Endothelial cell of umbilical vein (primary cell): ENCODE measurements around the gene SLC39A3. TPM values are rescaled to one million over a fixed set of nuclear protein-coding genes. Genes with fewer than 3 reads are reported as not detected.

ENCODE experiments used
- BruUV-seq: library from RNA; stranded (reverse); fragments of 400-500 nt; replicated peaks from 2 replicates; lab custom pipeline; 2021; lab: Mats Ljungman, UMichigan
- CTCF ChIA-PET: fragments of 300-600, 350-600 bp; sonication (Branson Sonifier 250); formaldehyde crosslinking; loops from one replicate; lab custom pipeline; 2021; ENCODE audit warnings: antibody characterized with exemption, inconsistent platforms; lab: Charles Lee
- POLR2A ChIA-PET: fragments of 300-600, 350-600 bp; sonication (Branson Sonifier 250); formaldehyde crosslinking; loops from one replicate; lab custom pipeline; 2021; ENCODE audit warnings: antibody characterized with exemption, inconsistent platforms; lab: Charles Lee
- DNase-seq: peaks from one replicate; pipeline ENCODE4 v3.0.0-alpha.2; 2011; ENCODE audit warnings: low read depth, low spot score
- FAIRE-seq: peaks from 2 replicates; lab custom pipeline; 2011; peaks lifted over from hg19 to GRCh38; lab: Jason Lieb, UNC
- H2AFZ ChIP-seq: 2 replicates; pipeline ENCODE4 v1.6.0; 2012; ENCODE audit warnings: low read depth, low read length, control low read depth, inconsistent platforms
- H3K27ac ChIP-seq: 2 replicates; pipeline ENCODE4 v1.5.1; 2011; ENCODE audit warnings: low read depth, mild to moderate bottlenecking, control low read depth, low read length, moderate library complexity; ENCODE audit not compliant: insufficient read depth
- H3K27me3 ChIP-seq, 2 experiments: 2 replicates each; pipeline versions ENCODE4 v1.6.0 to v1.6.1; 2011; ENCODE audit warnings: low read length in 2 of 2, mixed read lengths in 1 of 2; ENCODE audit not compliant: control insufficient read depth in 2 of 2, insufficient read depth in 2 of 2
- H3K36me3 ChIP-seq, 2 experiments: 2 replicates in 1 of 2; 3 replicates in 1 of 2; pipeline ENCODE4 v1.5.1; 2011; ENCODE audit warnings: low read length in 2 of 2, mild to moderate bottlenecking in 1 of 2, moderate library complexity in 1 of 2; ENCODE audit not compliant: control insufficient read depth in 2 of 2, insufficient read depth in 2 of 2; ENCODE audit errors: extremely low read depth in 1 of 2
- H3K4me1 ChIP-seq: 3 replicates; pipeline ENCODE4 v1.5.1; 2011; ENCODE audit warnings: mild to moderate bottlenecking, low read length; ENCODE audit not compliant: control insufficient read depth, insufficient read depth; ENCODE audit errors: extremely low read depth
- H3K4me2 ChIP-seq: 2 replicates; pipeline ENCODE4 v1.6.1; 2011; ENCODE audit warnings: low read length, control low read depth, mixed read lengths; ENCODE audit not compliant: insufficient read depth
- H3K4me3 ChIP-seq, 3 experiments: fragments of 200-600 bp in 1 of 3; sonication (generic), shearing (Covaris generic) in 1 of 3; replicated peaks in 1 of 3; 2 replicates each; pipeline ENCODE4 v1.5.1; 2011 to 2016; ENCODE audit warnings: control low read depth in 3 of 3, low read length in 3 of 3, mild to moderate bottlenecking in 2 of 3, inconsistent platforms in 1 of 3, low read depth in 1 of 3, moderate library complexity in 1 of 3; ENCODE audit not compliant: insufficient read depth in 1 of 3
- H3K79me2 ChIP-seq: 2 replicates; pipeline ENCODE4 v1.6.0; 2012; ENCODE audit warnings: low read length, inconsistent platforms; ENCODE audit not compliant: control insufficient read depth, insufficient read depth
- H3K9ac ChIP-seq: replicated peaks from 2 replicates; pipeline ENCODE3; 2011; ENCODE audit warnings: low read length, control low read depth; ENCODE audit not compliant: insufficient read depth; ENCODE audit errors: extremely low read depth
- H3K9me1 ChIP-seq: replicated peaks from 3 replicates; pipeline ENCODE4 v1.6.0; 2011; ENCODE audit warnings: mild to moderate bottlenecking, low read length; ENCODE audit not compliant: control insufficient read depth, insufficient read depth; ENCODE audit errors: extremely low read depth
- H3K9me3 ChIP-seq: replicated peaks from 2 replicates; pipeline ENCODE4 v1.5.1; 2012; ENCODE audit warnings: low read length, inconsistent platforms; ENCODE audit not compliant: control insufficient read depth, insufficient read depth
- H4K20me1 ChIP-seq: replicated peaks from 2 replicates; pipeline ENCODE3; 2011; ENCODE audit warnings: mild to moderate bottlenecking, low read length; ENCODE audit not compliant: control insufficient read depth, insufficient read depth; ENCODE audit errors: extremely low read depth
- EZH2 ChIP-seq: IDR thresholded peaks from 2 replicates; pipeline ENCODE4 v1.6.1; 2012; ENCODE audit warnings: borderline replicate concordance, low read depth, mild to moderate bottlenecking, moderate library complexity, low read length, inconsistent platforms; ENCODE audit not compliant: severe bottlenecking
- FOS ChIP-seq: IDR thresholded peaks from 2 replicates; pipeline ENCODE4 v1.6.1; 2011; ENCODE audit warnings: mild to moderate bottlenecking, low read length, moderate library complexity, borderline replicate concordance; ENCODE audit not compliant: insufficient read depth
- GATA2 ChIP-seq: IDR thresholded peaks from 2 replicates; pipeline ENCODE4 v1.7.0; 2011; ENCODE audit warnings: low read depth, mild to moderate bottlenecking, moderate library complexity, mixed read lengths, low read length; ENCODE audit not compliant: insufficient read length, insufficient read depth
- MYC ChIP-seq: IDR thresholded peaks from one replicate; pipeline ENCODE4 v1.6.1; 2011; ENCODE audit warnings: mild to moderate bottlenecking, low read depth, low read length
- POLR2A ChIP-seq: IDR thresholded peaks from 2 replicates; pipeline ENCODE4 v1.6.1; 2012; ENCODE audit warnings: low read depth, mild to moderate bottlenecking, control low read depth, low read length
- POLR2AphosphoS5 ChIP-seq: IDR thresholded peaks from 2 replicates; pipeline ENCODE4 v1.6.1; 2012; ENCODE audit warnings: low read depth, mild to moderate bottlenecking, control low read depth, low read length, moderate library complexity; ENCODE audit not compliant: insufficient read depth
- dilution Hi-C: fragments of 300-500 bp; cut with MboI; formaldehyde crosslinking; loops from one replicate; pipeline ENCODE4 v1.15.0; 2019; ENCODE audit warnings: low sequenced_read_pairs; ENCODE audit not compliant: extremely low pct_ligation_motif_present
- intact Hi-C: fragments of 100-400 bp; cut with micrococcal nuclease; formaldehyde crosslinking; loops from one replicate; pipeline ENCODE4 v1.10.0; 2022
- polyA plus RNA-seq, 4 experiments: library from polyadenylated mRNA; depleted of rRNA in 3 of 4; stranded (reverse) in 3 of 4; unstranded in 1 of 4; fragments of >200 nt; gene quantifications; 2 replicates each; pipeline versions ENCODE4 v1.2.1 to v1.2.3, GENCODE V29; 2011 to 2012; ENCODE audit warnings: missing spikeins in 1 of 4
- total RNA-seq: library from RNA; stranded (reverse); gene quantifications from 2 replicates; pipeline ENCODE4 v1.2.3, GENCODE V29; 2021

The SLC39A3 gene
- total and polyA plus RNA-seq, 2 donors (not counting 3 experiments of a cell fraction or from before 2014, with no cell fraction given) = 28.0 to 43.1 TPM

- Histone ChIP-seq H3K4me3 (no peak overlapping the region), H3K4me1 (peaks cover 12% of the 10 kb centered on the region), H3K9ac (no peak overlapping the region), H3K27me3 (no peaks in the 10 kb centered on the region), H2AFZ (no peak overlapping the region), H3K79me2 (peaks cover 94% of the 10 kb centered on the region), H3K9me1 (no peaks in the 10 kb centered on the region), H3K27ac (no peak overlapping the region), H3K36me3 (no peaks in the 10 kb centered on the region), H3K9me3 (no peaks in the 10 kb centered on the region), H3K4me2 (no peak overlapping the region), H4K20me1 (no peaks in the 10 kb centered on the region)
- dilution Hi-C loops = no loop called here
- CTCF ChIA-PET = no interaction called here
- no peak for FAIRE-seq
- POLR2A ChIA-PET = no interaction called here
- TF ChIP-seq FOS (no peak), GATA2 (no peak), EZH2 (no peak), POLR2A (no peak), POLR2AphosphoS5 (no peak), MYC (no peak)
- DNase-seq = no peak
- no TSS peak for BruUV-seq
- intact Hi-C loops = no loop called here
Measured at GRCh38 chr19:2777952-2778683, 38.3 kb upstream of the SLC39A3 start.
